Hematopoietic multipotent progenitor cell treated with erythropoietin and hydrocortisone succinate and interleukin-3 and kit ligand, for 15 days (in vitro differentiated cells): ENCODE data around the gene CRB2.
"Not testable (repeated sequence)": the region's sequence is repeated elsewhere in the genome, so short reads cannot be mapped to it uniquely, and the experiment has no call there.

Experiments
- DNase-seq: peaks from one replicate; pipeline ENCODE4 v3.0.0-alpha.2; 2015; ENCODE audit warnings: low spot score

CRB2 gene

DNA sequence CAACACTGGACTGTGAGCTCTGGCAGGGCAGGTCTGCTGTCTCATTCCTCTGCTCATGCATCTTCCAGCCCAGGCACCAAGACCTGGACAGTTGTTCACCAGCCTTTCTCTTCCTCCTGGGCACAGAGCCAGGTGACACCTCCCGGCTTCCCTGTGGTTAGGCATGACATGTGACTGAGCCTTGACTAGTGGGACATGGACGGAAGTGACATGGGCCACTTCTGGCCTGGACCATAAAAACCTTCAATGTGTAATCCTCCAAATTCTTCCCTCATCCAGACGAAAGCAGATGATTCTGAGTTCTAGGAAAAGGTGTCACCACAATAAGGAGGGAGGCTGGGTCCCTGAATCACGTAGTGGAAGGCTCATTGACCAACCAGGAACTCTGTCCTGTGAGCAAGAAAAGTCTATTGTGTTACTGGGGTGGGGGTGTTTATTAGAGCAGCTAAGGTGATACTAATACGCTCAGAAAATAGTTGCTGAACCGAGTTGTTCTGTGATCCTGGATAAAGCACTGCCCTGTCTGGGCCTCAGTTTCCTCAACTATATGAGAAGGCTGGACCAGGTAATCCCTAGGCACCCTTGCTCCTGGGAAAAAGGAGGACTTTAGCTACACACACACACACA is 26.6 kb upstream of the CRB2 start:
- peak; percentile 51 for DNase-seq

GRCh38 chr9:123331346-123332060 is 24.5 kb upstream of the CRB2 start:
- DNase-seq = no peak

DNA sequence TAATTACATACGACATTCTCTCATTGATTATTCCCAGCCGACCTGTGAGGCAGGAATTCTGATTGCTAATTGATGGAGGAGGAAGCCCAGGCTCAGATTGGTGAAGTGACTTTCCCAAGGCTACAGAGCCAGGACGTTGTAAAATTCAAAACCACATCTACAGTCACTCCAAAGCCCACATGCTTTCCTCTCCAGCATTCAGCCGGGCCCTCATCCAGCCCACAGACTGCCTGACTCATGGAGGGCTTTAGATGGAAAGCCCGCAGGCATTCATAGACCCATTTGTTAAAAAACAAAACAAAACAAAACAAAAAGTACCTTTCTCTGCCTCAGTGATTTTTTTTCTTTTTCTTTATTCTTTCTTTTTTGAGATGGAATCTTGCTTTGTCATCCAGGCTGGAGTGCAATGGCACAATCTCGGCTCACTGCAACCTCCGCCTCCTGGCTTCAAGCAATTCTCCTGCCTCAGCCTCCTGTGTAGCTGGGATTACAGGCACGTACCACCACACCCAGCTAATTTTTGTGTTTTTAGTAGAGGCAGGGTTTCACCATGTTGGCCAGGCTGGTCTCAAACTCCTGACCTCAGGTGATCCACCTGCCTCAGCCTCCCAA is 22.8 kb upstream of the CRB2 start:
- DNase-seq = not testable (repeated sequence)

DNA sequence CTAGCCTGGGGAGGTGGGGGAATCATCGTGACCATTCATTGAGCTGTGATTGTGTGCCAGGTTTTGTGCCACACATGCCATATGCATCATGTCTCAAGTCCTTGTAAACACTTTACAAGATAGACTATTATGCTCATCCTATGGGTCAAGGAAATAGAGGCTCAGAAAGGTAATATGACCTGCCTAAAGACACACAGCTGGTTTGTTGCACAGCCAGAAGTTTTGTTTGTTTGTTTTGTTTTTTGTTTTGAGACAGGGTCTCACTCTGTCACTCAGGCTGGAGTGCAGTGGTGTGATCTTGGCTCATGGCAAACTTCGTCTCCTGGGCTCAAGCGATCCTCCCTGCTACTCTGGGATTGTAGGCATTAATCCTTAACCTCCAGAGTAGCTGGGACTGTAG is 21.4 kb upstream of the CRB2 start:
- no peak for DNase-seq

- DNase-seq = no peak
These were observed 20.6 kb upstream of the CRB2 start for GRCh38 chr9:123335193-123335985.

GRCh38 chr9:123335986-123336329 is 20.0 kb upstream of the CRB2 start:
- no peak for DNase-seq

DNA sequence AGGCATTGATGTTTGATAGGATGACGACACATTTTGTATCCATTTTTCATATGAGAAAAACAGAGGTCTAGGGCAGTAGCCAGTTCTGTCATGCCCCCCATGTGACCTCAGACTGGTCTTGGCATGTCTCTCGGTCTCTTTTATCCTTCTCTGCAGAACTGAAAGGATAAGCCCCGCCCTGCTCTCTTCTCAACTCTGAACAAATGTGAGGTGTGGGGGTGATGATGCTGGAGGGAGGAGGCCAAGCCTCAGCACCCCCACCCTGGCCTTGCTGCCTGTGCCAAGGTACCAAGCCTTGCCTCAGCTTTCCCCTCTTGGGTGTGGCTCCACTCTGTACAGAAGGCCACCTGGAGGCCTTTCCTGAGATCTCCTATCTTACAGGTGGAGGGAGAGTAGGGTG is 19.5 kb upstream of the CRB2 start:
- DNase-seq = peak; percentile 71

- DNase-seq = no peak
These were observed 19.0 kb upstream of the CRB2 start for GRCh38 chr9:123336959-123337358.

DNA sequence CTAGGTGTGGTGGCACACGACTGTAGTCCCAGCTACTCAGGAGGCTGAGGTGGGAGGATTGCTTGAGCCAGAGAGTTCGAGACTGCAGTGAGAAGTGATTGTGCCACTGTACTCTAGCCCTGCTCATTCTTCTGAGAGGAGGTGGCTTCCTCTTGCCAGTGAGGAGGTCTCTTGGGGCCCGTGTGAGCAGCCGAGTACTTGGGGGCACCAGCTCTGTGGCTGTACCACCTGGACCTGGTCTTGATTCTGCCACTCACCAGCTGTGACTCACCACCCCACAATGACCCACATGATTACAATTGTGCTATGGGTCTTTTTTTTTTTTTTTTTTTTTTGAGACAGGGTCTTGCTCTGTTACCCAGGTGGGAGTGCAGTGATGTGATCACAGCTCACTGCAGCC is 18.0 kb upstream of the CRB2 start:
- no peak for DNase-seq

DNA sequence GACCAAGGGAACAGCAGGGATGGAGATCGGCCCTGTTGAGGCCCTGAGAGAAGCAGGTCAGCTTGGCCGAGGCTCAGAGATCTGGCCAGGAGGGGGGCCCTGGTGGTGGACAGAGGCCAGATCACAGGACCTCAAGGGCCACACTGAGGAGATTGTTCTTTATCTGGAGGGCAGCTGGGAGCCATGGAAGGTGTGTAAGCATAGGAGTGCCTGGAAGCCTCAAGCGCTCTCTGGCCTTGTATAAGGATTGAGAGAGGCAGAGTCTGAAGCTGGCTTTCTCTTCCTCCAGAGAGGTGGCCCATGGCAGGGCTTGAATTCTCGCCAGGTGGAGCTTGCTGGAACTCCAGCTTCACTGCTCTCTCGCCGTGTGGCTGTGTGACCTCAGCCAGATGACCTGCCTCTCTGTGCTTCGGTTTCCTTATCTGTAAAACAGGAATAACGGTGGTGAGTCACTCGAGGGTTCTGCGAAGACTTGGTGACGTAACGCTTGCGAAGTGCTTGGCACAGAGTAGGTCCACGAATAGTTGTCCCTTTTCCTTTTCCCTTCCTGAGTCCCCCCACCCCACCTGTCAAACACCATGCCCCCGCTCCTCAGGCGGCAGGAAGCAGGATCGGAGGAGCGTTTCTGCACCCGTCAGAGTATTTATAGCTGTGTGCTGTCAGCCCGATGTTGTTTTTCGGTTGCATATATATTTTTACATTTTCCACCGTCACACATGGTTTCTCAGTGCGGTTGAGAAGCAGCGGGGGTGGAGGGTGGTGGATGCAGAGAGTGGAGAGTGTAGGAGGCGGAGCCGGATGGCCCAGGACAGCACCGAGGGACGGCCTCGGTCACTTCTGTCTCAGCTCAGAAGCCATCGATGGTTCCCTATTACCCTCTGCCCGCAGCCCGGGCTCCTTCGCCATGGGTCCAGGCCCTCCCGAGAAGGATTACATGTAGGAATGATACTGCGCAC is 17.0 kb upstream of the CRB2 start:
- peak; percentile 92 for DNase-seq

GRCh38 chr9:123339666-123340510 is 16.1 kb upstream of the CRB2 start:
- no peak for DNase-seq

GRCh38 chr9:123341816-123342215 is 14.2 kb upstream of the CRB2 start:
- no peak for DNase-seq

- DNase-seq = no peak
These were observed 13.8 kb upstream of the CRB2 start for GRCh38 chr9:123342247-123342646.

- no peak for DNase-seq
These were observed 12.4 kb upstream of the CRB2 start for GRCh38 chr9:123343443-123344191.

- no peak for DNase-seq
These were observed 11.6 kb upstream of the CRB2 start for GRCh38 chr9:123344192-123344949.

DNA sequence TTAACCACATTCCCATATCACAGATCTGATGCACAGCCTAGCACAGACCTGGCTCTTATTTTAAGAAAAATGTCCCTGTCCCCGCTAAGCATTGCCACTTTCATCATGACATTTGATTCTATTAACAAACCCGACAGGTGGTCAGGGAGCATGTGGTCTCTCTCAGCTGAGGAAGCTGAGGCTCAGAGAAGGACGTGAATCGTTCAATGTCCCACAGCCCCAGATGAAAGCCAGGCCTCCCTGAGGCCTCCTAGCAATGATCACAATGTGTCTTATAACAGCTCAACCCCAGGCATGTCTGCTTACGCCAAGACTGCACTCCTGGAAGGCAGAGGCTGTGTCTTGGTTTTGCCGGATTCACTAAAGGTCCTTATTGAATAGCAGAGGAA is 10.4 kb upstream of the CRB2 start:
- DNase-seq = no peak

- no peak for DNase-seq
These were observed 10.0 kb upstream of the CRB2 start for GRCh38 chr9:123346026-123346425.

DNA sequence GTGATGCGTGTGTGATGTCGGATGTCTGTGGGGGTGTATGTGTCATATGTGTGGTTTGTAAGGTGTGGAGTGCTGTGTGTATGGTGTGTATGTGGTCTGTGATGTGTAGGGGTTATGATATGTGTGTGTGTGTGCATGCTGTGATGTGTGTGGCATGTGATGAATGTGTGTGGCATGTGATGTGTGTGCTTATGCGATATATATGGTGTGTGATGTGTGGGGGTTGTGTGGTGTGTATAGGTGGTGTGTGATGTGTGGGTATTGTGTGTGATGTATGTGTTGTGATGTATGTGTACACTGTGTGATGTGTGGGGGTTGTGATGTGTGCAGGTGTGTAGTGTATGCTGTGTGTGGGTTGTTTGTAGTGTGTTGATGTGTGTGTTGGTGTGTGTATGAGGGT is 9.2 kb upstream of the CRB2 start:
- no peak for DNase-seq
